ENCODE results near the gene CCT7.

DNA sequence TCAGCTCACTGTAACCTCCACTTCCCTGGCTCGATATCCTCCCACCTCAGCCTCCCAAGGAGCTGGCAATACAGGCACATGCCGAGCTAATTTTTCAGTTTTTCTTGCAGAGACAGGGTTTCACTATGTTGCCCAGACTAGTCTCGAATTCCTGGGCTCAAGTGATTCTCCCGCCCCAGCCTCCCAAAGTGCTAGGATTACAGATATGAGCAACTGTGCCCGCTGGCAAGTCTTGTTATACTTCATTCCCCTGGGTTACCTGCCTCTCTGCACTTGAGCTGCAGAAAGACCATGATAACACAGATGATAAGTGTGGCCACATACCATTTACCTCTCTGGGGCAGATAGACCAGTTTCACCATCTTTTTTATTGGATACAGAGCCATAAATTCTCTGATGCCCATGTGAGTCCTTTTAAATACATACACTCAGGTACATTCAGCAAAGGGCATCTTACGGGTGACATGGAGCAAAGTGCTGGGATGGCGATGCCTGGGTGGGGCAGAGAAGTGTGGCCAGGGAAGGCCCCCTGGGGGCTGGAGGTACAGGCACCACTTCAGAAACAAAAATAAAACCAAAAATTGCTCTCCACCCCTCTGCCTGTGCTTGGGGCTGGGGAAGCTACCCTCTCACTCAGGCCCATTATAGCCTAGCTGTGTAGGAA lies 20.4 kb downstream of the CCT7 start:
- TF ChIP-seq, protein P1, sequence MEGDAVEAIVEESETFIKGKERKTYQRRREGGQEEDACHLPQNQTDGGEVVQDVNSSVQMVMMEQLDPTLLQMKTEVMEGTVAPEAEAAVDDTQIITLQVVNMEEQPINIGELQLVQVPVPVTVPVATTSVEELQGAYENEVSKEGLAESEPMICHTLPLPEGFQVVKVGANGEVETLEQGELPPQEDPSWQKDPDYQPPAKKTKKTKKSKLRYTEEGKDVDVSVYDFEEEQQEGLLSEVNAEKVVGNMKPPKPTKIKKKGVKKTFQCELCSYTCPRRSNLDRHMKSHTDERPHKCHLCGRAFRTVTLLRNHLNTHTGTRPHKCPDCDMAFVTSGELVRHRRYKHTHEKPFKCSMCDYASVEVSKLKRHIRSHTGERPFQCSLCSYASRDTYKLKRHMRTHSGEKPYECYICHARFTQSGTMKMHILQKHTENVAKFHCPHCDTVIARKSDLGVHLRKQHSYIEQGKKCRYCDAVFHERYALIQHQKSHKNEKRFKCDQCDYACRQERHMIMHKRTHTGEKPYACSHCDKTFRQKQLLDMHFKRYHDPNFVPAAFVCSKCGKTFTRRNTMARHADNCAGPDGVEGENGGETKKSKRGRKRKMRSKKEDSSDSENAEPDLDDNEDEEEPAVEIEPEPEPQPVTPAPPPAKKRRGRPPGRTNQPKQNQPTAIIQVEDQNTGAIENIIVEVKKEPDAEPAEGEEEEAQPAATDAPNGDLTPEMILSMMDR (conservative IDR thresholded peaks at IDR 0.05; ENCODE audit: low read depth, low read length) = no peak
- TF ChIP-seq EZH2 (IDR thresholded peaks at IDR 0.05; ENCODE audit: low read length, unreplicated experiment) (no peak), EZH2phosphoT487 (IDR thresholded peaks at IDR 0.05; ENCODE audit: borderline replicate concordance, low read length) (no peak)

All from PC-3 (cell line).